GM08714 (cell line): ENCODE results near the gene LMTK3.

Experiments
- H3K4me3 ChIP-seq: fragments of 200-500 bp; sonication (Bioruptor generic); 2 replicates; pipeline ENCODE4 v1.5.1; 2014; ENCODE audit warnings: mild to moderate bottlenecking, low read length, inconsistent platforms
- ZNF274 ChIP-seq: IDR thresholded peaks from 2 replicates; pipeline ENCODE4 v1.6.1; 2012; ENCODE audit warnings: mild to moderate bottlenecking, low read depth, low read length

LMTK3 gene

DNA sequence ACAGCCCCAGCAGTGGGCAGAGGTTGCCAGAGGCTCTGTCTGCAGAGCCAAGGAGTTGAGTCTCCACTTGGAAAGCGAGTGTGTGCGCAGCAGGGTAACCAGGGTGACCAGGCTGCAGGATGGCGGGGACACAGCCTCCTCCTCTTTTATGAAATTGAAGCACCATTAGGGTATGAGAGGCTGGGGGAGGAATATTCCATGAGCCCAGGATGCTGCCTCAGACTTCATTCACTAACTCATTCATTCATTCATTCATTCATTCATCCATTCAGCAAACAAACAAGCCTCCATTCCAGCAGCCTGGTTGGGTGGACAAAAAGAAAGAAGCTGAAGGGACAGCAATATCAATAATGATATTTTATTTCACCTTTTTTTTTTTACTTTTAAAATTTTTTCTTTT, 6.6 kb upstream of the LMTK3 start:
- TF ChIP-seq ZNF274, result no peak
- no peak overlapping the region for H3K4me3 ChIP-seq

- TF ChIP-seq ZNF274, result no peak
- no peak overlapping the region for H3K4me3 ChIP-seq
Measured at GRCh38 chr19:48516536-48516935, 4.9 kb upstream of the LMTK3 start.

- H3K4me3 ChIP-seq, result no peak overlapping the region
- TF ChIP-seq ZNF274, result no peak
Measured at GRCh38 chr19:48514123-48514458, 2.5 kb upstream of the LMTK3 start.

DNA sequence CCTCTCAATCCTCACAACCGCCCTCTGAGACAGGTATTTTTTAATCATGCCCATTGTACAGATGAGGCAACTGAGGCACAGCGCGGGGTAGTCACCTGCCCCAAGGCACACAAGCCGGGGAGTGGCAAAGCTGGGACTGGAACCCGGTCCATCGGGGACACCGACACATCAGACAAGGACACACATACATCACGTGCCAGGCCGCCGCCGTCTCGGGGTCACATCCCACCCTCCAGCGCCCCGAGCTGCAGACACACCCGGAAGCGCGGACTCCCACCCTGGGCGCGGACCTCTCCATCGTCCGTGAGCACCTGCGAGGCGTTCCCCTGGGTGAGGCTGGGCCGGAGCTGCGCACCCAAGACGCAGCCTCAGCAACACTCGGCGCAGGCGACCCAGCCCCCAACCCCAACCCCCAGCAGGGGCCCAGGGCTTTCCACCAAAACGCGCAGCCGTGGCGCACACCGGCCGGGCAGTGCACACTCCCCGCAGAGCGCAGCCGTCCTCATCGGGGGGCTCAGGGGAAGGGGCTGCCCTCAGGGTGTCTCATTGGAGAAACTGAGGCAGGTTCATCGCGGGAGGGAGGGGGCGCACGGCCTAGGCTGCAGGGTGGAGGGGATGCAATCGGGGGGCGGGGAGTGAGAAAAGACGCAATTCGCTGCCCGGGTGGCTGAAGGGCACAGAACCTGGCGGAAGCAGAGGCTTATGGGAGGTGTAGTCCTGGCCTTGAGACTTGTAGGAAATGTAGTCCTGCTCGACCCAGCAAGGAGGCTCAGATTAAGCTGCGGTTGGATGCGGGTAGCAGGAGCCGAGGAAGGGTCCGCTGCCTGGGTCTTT, 1.9 kb upstream of the LMTK3 start:
- H3K4me3 ChIP-seq, result peak overlapping the region; percentile 68
- no peak for TF ChIP-seq ZNF274

GRCh38 chr19:48512504-48513288, 1.1 kb upstream of the LMTK3 start:
- H3K4me3 ChIP-seq, result peak overlapping the region; percentile 68; the same call in 1 of the 2 replicates
- no peak for TF ChIP-seq ZNF274

GRCh38 chr19:48511321-48511731, 309 bp downstream of the LMTK3 start:
- no peak overlapping the region for H3K4me3 ChIP-seq
- TF ChIP-seq ZNF274, result no peak

DNA sequence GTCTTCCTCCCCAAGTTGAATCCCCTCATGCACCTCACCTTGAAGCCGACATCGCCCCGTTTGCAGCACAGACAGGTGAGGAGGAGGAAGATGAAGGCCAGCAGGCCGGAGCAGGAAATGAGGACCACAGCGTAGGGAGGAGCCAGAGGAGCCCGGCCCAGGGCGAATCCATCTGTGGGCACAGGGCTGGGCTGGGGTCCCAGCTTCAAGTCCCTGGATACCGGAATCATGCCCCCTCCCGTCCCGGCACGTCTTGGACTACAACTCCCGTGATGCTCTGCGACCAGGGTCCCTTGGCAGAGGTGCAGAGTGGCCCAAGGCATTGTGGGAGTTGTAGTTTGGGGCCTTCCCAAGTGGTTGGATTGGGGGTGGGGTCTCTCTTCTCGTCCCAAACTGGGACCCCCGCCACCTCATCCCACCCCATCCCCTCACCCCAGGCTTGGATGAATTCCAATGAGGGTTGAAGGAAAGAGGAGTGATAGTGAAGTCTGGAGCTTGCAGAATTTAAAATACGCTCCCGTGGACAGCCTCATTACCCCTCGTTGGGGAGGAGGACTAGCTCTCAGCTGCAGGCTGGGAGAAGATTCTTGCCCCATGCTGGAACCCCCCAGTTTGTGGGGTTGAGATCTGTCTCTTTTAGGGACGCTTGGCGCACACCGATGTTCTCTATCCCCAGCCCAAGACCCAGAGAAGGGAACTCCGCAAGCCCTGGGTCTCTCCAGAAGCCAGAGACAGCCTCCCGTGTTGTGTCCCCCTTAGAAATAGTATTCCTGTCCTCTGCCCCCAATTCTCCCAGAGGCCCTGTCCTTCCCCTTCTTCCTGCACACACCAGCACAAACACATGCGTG, 990 bp downstream of the LMTK3 start:
- TF ChIP-seq ZNF274, result no peak
- no peak overlapping the region for H3K4me3 ChIP-seq

- TF ChIP-seq ZNF274, result no peak
- H3K4me3 ChIP-seq, result no peak overlapping the region
Measured at GRCh38 chr19:48509467-48510194, 2.0 kb downstream of the LMTK3 start.

DNA sequence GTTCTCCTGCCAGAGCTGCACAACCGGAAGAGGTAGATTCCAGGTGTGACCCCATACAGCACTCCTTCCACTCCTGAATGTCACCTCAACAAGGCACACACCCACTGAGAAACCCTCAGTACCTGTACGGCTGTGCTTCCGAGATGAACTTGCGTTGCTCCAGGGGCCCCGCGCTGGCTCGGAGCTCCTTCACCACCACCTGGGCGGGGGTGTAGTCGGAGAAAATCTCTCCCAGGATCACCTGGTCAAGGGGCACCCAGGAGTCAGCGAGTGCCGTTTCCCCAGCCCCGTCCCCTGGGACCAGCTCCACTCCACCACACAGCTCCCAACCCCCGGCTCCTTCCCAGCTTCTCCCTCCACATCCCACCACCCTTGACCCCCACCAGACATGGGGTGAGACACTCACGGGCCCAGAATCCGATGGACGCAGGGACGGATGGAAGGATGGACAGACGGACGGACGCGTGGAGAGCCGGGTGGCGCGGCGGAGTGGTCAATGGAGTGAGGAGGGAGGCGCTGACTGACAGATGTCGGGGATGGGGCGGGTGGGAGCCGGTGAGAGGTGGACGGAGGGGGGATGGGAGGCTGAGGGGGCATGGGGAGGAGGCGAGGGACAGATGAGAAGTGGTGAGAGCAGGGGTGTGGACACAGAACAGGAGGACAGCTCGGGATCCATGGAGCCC, 2.8 kb downstream of the LMTK3 start:
- no peak for TF ChIP-seq ZNF274
- no peak overlapping the region for H3K4me3 ChIP-seq

- H3K4me3 ChIP-seq, result no peak overlapping the region
- TF ChIP-seq ZNF274, result no peak
Measured at GRCh38 chr19:48507911-48508439, 3.7 kb downstream of the LMTK3 start.

- TF ChIP-seq ZNF274, result no peak
- no peak overlapping the region for H3K4me3 ChIP-seq
Measured at GRCh38 chr19:48506138-48506733, 5.4 kb downstream of the LMTK3 start.

GRCh38 chr19:48502350-48503018, 9.2 kb downstream of the LMTK3 start:
- no peak for TF ChIP-seq ZNF274
- H3K4me3 ChIP-seq, result no peak overlapping the region
